Bone marrow (tissue), 2 donors: ENCODE measurements around the gene MRTFA.
A peak's percentile ranks its signal among the peaks of the same experiment; 100 is the strongest.

ENCODE experiments used
- DNase-seq, 2 donors: peaks; one replicate each; lab custom pipeline; 2025; lab: John Stamatoyannopoulos, UW

MRTFA gene

GRCh38 chr22:40410731-40411505 is 225.6 kb downstream of the MRTFA start:
- no peak for DNase-seq

- DNase-seq, result no peak
Observed at GRCh38 chr22:40410272-40410671, 226.2 kb downstream of the MRTFA start.

- no peak for DNase-seq
Observed at GRCh38 chr22:40409613-40410113, 226.9 kb downstream of the MRTFA start.

GRCh38 chr22:40408718-40409612 is 227.6 kb downstream of the MRTFA start:
- DNase-seq, result no peak

- no peak for DNase-seq
Observed at GRCh38 chr22:40407831-40408717, 228.4 kb downstream of the MRTFA start.

GRCh38 chr22:40407021-40407761 is 229.3 kb downstream of the MRTFA start:
- DNase-seq, result no peak

- no peak for DNase-seq
Observed at GRCh38 chr22:40406063-40406890, 230.2 kb downstream of the MRTFA start.

- DNase-seq, result no peak
Observed at GRCh38 chr22:40405178-40406062, 231.1 kb downstream of the MRTFA start.

GRCh38 chr22:40404251-40405177 is 232.0 kb downstream of the MRTFA start:
- no peak for DNase-seq

GRCh38 chr22:40403651-40404050 is 232.9 kb downstream of the MRTFA start:
- DNase-seq, result no peak

- no peak for DNase-seq
Observed at GRCh38 chr22:40403141-40403540, 233.4 kb downstream of the MRTFA start.

GRCh38 chr22:40401981-40402406 is 234.5 kb downstream of the MRTFA start:
- no peak for DNase-seq

- DNase-seq, result peak in 1 of 2 donors; percentile 46
Observed at GRCh38 chr22:40401532-40401931, 235.0 kb downstream of the MRTFA start.

GRCh38 chr22:40400159-40400558 is 236.4 kb downstream of the MRTFA start:
- DNase-seq, result peak in 1 of 2 donors; percentile 63

GRCh38 chr22:40399621-40400020 is 236.9 kb downstream of the MRTFA start:
- no peak for DNase-seq

- no peak for DNase-seq
Observed at GRCh38 chr22:40397396-40397795, 239.1 kb downstream of the MRTFA start.

- DNase-seq, result no peak
Observed at GRCh38 chr22:40396882-40397281, 239.6 kb downstream of the MRTFA start.

- no peak for DNase-seq
Observed at GRCh38 chr22:40395607-40396006, 240.9 kb downstream of the MRTFA start.
